H1 (cell line): Measurements from ENCODE around the gene PTBP3. TPM values are rescaled to one million over a fixed set of nuclear protein-coding genes. Genes with fewer than 3 reads are reported as not detected.

Source experiments
- CTCF ChIA-PET: fragments of 300-600 bp; sonication (Branson Sonifier 250); formaldehyde crosslinking; loops from one replicate; lab custom pipeline; 2021; ENCODE audit not compliant: partially characterized antibody; lab: Charles Lee
- POLR2A ChIA-PET: fragments of 300-600 bp; sonication (Branson Sonifier 250); formaldehyde crosslinking; loops from one replicate; lab custom pipeline; 2021; ENCODE audit warnings: inconsistent platforms; ENCODE audit not compliant: partially characterized antibody; lab: Charles Lee
- DNase-seq, 2 experiments: peaks; one replicate each; pipeline versions ENCODE4 v3.0.0 to v3.0.0-alpha.2; 2010 to 2022; ENCODE audit warnings: low spot score in 2 of 2, low read depth in 1 of 2, mixed read lengths in 1 of 2
- FAIRE-seq: peaks from 2 replicates; lab custom pipeline; 2011; peaks lifted over from hg19 to GRCh38; lab: Jason Lieb, UNC
- H2AFZ ChIP-seq: 2 replicates; pipeline ENCODE4 v1.8.1; 2012; ENCODE audit warnings: low read length, inconsistent platforms
- H2AK5ac ChIP-seq: 2 replicates; pipeline ENCODE4 v1.6.1; 2013; ENCODE audit warnings: low read depth, low read length
- H2BK120ac ChIP-seq: replicated peaks from 2 replicates; pipeline ENCODE3; 2013; ENCODE audit warnings: low read depth, low read length, inconsistent platforms
- H2BK12ac ChIP-seq: 2 replicates; pipeline ENCODE4 v1.6.1; 2013; ENCODE audit warnings: low read depth, low read length
- H2BK15ac ChIP-seq: 2 replicates; pipeline ENCODE4 v1.6.1; 2013; ENCODE audit warnings: low read length
- H2BK20ac ChIP-seq: 2 replicates; pipeline ENCODE4 v1.6.1; 2013; ENCODE audit warnings: low read length
- H2BK5ac ChIP-seq: 2 replicates; pipeline ENCODE4 v1.6.1; 2013; ENCODE audit warnings: low read depth, low read length
- H3K14ac ChIP-seq: 2 replicates; pipeline ENCODE4 v1.6.1; 2013; ENCODE audit warnings: inconsistent platforms; ENCODE audit not compliant: insufficient read length
- H3K18ac ChIP-seq: 2 replicates; pipeline ENCODE4 v1.6.1; 2013; ENCODE audit warnings: low read length; ENCODE audit errors: extremely low read depth
- H3K23ac ChIP-seq: 2 replicates; pipeline ENCODE4 v1.6.1; 2013; ENCODE audit warnings: inconsistent platforms; ENCODE audit not compliant: insufficient read length
- H3K23me2 ChIP-seq: 2 replicates; pipeline ENCODE4 v1.6.1; 2013; ENCODE audit warnings: low read depth, low read length
- H3K27ac ChIP-seq: 2 replicates; pipeline ENCODE4 v1.6.1; 2011; ENCODE audit warnings: low read depth, low read length, inconsistent platforms
- H3K27me3 ChIP-seq, 4 experiments: replicated peaks in 1 of 4; 1 replicate in 1 of 4; 2 replicates in 3 of 4; pipeline versions ENCODE4 v1.6.1 to v1.8.1; 2011 to 2013; ENCODE audit warnings: low read length in 3 of 4, mild to moderate bottlenecking in 3 of 4, inconsistent platforms in 2 of 4, mixed read lengths in 2 of 4, moderate library complexity in 1 of 4; ENCODE audit not compliant: control insufficient read depth in 3 of 4, insufficient read depth in 3 of 4; ENCODE audit errors: extremely low read depth in 1 of 4
- H3K36me3 ChIP-seq, 4 experiments: 2 replicates each; pipeline versions ENCODE4 v1.6.1 to v1.8.1; 2011 to 2013; ENCODE audit warnings: mild to moderate bottlenecking in 4 of 4, low read length in 3 of 4, moderate library complexity in 2 of 4, control low read depth in 1 of 4, inconsistent platforms in 1 of 4; ENCODE audit not compliant: insufficient read depth in 4 of 4, control insufficient read depth in 2 of 4
- H3K4ac ChIP-seq: replicated peaks from 2 replicates; pipeline ENCODE3; 2013; ENCODE audit warnings: low read length, low read depth, mixed read lengths, inconsistent platforms; ENCODE audit not compliant: insufficient read length
- H3K4me1 ChIP-seq, 4 experiments: replicated peaks in 1 of 4; 1 replicate in 1 of 4; 2 replicates in 3 of 4; pipeline versions ENCODE4 v1.6.1 to v1.8.1; 2011 to 2013; ENCODE audit warnings: low read length in 3 of 4, inconsistent platforms in 2 of 4, mixed read lengths in 1 of 4; ENCODE audit not compliant: insufficient read depth in 4 of 4, control insufficient read depth in 3 of 4
- H3K4me2 ChIP-seq, 2 experiments: 2 replicates each; pipeline versions ENCODE4 v1.6.1 to v1.8.1; 2011 to 2013; ENCODE audit warnings: low read depth in 2 of 2, low read length in 2 of 2, control low read depth in 1 of 2, inconsistent platforms in 1 of 2, mild to moderate bottlenecking in 1 of 2; ENCODE audit not compliant: insufficient read depth in 1 of 2
- H3K4me3 ChIP-seq, 4 experiments: fragments of 200-600, 300-600 bp in 1 of 4; sonication (generic), shearing (Covaris generic), sonication (Bioruptor Twin) in 1 of 4; 2 replicates each; pipeline versions ENCODE4 v1.5.1 to v1.8.1; 2011 to 2016; ENCODE audit warnings: low read length in 4 of 4, low read depth in 3 of 4, control low read depth in 2 of 4, inconsistent platforms in 2 of 4, mild to moderate bottlenecking in 2 of 4, mixed read lengths in 1 of 4, moderate library complexity in 1 of 4; ENCODE audit not compliant: insufficient read depth in 2 of 4; ENCODE audit errors: extremely low read depth in 1 of 4
- H3K56ac ChIP-seq: replicated peaks from 2 replicates; pipeline ENCODE3; 2013; ENCODE audit warnings: low read depth, mild to moderate bottlenecking, mixed read lengths, low read length, inconsistent platforms; ENCODE audit not compliant: insufficient read length
- H3K79me1 ChIP-seq: 2 replicates; pipeline ENCODE4 v1.6.1; 2013; ENCODE audit warnings: low read depth, low read length, control low read depth
- H3K79me2 ChIP-seq, 2 experiments: 2 replicates each; pipeline versions ENCODE4 v1.6.1 to v1.8.1; 2012 to 2013; ENCODE audit warnings: low read length in 2 of 2, mild to moderate bottlenecking in 2 of 2, inconsistent platforms in 1 of 2; ENCODE audit not compliant: insufficient read depth in 2 of 2, control insufficient read depth in 1 of 2
- H3K9ac ChIP-seq, 4 experiments: replicated peaks in 1 of 4; 1 replicate in 1 of 4; 2 replicates in 3 of 4; pipeline versions ENCODE4 v1.6.1 to v1.8.1; 2011 to 2013; ENCODE audit warnings: low read depth in 3 of 4, low read length in 3 of 4, control low read depth in 2 of 4, mild to moderate bottlenecking in 2 of 4, moderate library complexity in 2 of 4, inconsistent platforms in 1 of 4; ENCODE audit errors: extremely low read depth in 1 of 4
- H3K9me3 ChIP-seq, 2 experiments: 2 replicates each; pipeline versions ENCODE4 v1.6.1 to v1.8.1; 2012 to 2013; ENCODE audit warnings: mild to moderate bottlenecking in 2 of 2, moderate library complexity in 2 of 2, control low read depth in 1 of 2, inconsistent platforms in 1 of 2, low read depth in 1 of 2, low read length in 1 of 2, mixed read lengths in 1 of 2; ENCODE audit not compliant: insufficient read depth in 2 of 2
- H4K20me1 ChIP-seq, 2 experiments: replicated peaks in 1 of 2; 2 replicates each; pipeline versions ENCODE3 to v1.8.1; 2011 to 2013; ENCODE audit warnings: inconsistent platforms in 2 of 2, low read length in 2 of 2, mild to moderate bottlenecking in 1 of 2; ENCODE audit not compliant: insufficient read depth in 2 of 2, control insufficient read depth in 1 of 2
- H4K5ac ChIP-seq: 2 replicates; pipeline ENCODE4 v1.6.1; 2013; ENCODE audit warnings: low read length, low read depth, mixed read lengths, inconsistent platforms; ENCODE audit not compliant: insufficient read length
- H4K8ac ChIP-seq: 2 replicates; pipeline ENCODE4 v1.8.0; 2013; ENCODE audit warnings: mild to moderate bottlenecking, moderate library complexity, low read length, inconsistent platforms; ENCODE audit not compliant: insufficient read depth; ENCODE audit errors: extremely low read depth
- H4K91ac ChIP-seq: replicated peaks from 2 replicates; pipeline ENCODE3; 2013; ENCODE audit warnings: low read length, mixed read lengths, inconsistent platforms; ENCODE audit not compliant: insufficient read length
- WGBS, 2 experiments: shearing (Covaris generic) in 1 of 2; methylation state at CpG; one replicate each; pipeline versions ENCODE4 v1.1.6 to v1.1.7; 2013 to 2015; ENCODE audit warnings: low lambda C conversion rate in 2 of 2, mixed read lengths in 2 of 2, inconsistent platforms in 1 of 2, low coverage in 1 of 2, missing lambda C conversion rate in 1 of 2; ENCODE audit not compliant: insufficient replicate concordance in 2 of 2, insufficient coverage in 1 of 2, insufficient read length in 1 of 2; ENCODE audit errors: extremely low coverage in 1 of 2, missing lambda C conversion rate in 1 of 2; 5-methylcytosine and 5-hydroxymethylcytosine counted together
- polyA plus RNA-seq, 7 experiments: library from polyadenylated mRNA; depleted of rRNA in 3 of 7; stranded (reverse) in 5 of 7; unstranded in 2 of 7; fragments of >200 nt in 5 of 7; fragments of 200-250 nt in 2 of 7; gene quantifications; 1 replicate in 5 of 7; 2 replicates in 1 of 7; 4 replicates in 1 of 7; pipeline versions ENCODE4 v1.2.1 to v1.2.3, GENCODE V29; 2011 to 2013; ENCODE audit warnings: missing spikeins in 2 of 7, mixed read lengths in 2 of 7
- total RNA-seq: library from RNA; stranded (reverse); fragmentation: NEBNext Ultra II Directional; extraction: Animal tissue kit (Norgen Biotek cat#: 25700); gene quantifications from 2 replicates; pipeline ENCODE4 v1.2.1, GENCODE V29; 2021
- TF ChIP-seq, protein P1 (sequence below): IDR thresholded peaks from 2 replicates; pipeline ENCODE4 v1.6.1; 2012; ENCODE audit warnings: inconsistent platforms

The PTBP3 gene
- total and polyA plus RNA-seq, 2 of the 8 experiments (the other 6 are each of a cell fraction or from before 2014, with no cell fraction given) = 51.0 to 124 TPM

GRCh38 chr9:112352209-112352608 lies 18.8 kb upstream of the PTBP3 start:
- Histone ChIP-seq H4K91ac (no peak overlapping the region), H2BK12ac (no peak overlapping the region), H4K5ac (no peak overlapping the region), H3K4ac (no peak overlapping the region), H2BK120ac (no peak overlapping the region), H3K27me3 (no peaks in the 10 kb centered on the region; a peak in 1 of 7 replicates), H2AFZ (no peak overlapping the region), H4K20me1 (no peaks in the 10 kb centered on the region), H3K9ac (no peak overlapping the region), H2AK5ac (no peak overlapping the region), H3K79me1 (no peaks in the 10 kb centered on the region), H2BK15ac (no peak overlapping the region), H3K4me3 (no peak overlapping the region), H3K27ac (no peak overlapping the region), H3K23me2 (no peaks in the 10 kb centered on the region), H3K23ac (no peak overlapping the region), H3K14ac (no peak overlapping the region), H4K8ac (no peak overlapping the region), H2BK20ac (no peak overlapping the region), H3K4me2 (no peak overlapping the region), H3K56ac (no peak overlapping the region), H3K9me3 (no peaks in the 10 kb centered on the region), H3K79me2 (no peaks in the 10 kb centered on the region), H3K4me1 (peaks cover 5 to 11% (median 8%) of the 10 kb centered on the region in 4 experiments; a peak in 6 of 7 replicates), H3K18ac (no peak overlapping the region), H3K36me3 (no peaks in the 10 kb centered on the region), H2BK5ac (no peak overlapping the region)
- 88% methylated on average over 3 of the region's 3 CpGs; no CpG with 5 or more reads in 1 of the 2 experiments for WGBS, 2 experiments
- ChIA-PET CTCF (interaction anchor here (0.6 to 5.1 kb wide), 3 partner anchors 9 to 105 kb away, joined by 3 to 33 read pairs (median 6); no protein-coding TSS in a partner anchor), POLR2A (no interaction called here)
- TF ChIP-seq, protein P1, sequence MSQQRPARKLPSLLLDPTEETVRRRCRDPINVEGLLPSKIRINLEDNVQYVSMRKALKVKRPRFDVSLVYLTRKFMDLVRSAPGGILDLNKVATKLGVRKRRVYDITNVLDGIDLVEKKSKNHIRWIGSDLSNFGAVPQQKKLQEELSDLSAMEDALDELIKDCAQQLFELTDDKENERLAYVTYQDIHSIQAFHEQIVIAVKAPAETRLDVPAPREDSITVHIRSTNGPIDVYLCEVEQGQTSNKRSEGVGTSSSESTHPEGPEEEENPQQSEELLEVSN = no peak
- DNase-seq (no peak), FAIRE-seq (no peak)
